ENCODE results near the gene BCAS2.
"Not testable (repeated sequence)": the region's sequence is repeated elsewhere in the genome, so short reads cannot be mapped to it uniquely, and the experiment has no call there.

BCAS2 gene

DNA sequence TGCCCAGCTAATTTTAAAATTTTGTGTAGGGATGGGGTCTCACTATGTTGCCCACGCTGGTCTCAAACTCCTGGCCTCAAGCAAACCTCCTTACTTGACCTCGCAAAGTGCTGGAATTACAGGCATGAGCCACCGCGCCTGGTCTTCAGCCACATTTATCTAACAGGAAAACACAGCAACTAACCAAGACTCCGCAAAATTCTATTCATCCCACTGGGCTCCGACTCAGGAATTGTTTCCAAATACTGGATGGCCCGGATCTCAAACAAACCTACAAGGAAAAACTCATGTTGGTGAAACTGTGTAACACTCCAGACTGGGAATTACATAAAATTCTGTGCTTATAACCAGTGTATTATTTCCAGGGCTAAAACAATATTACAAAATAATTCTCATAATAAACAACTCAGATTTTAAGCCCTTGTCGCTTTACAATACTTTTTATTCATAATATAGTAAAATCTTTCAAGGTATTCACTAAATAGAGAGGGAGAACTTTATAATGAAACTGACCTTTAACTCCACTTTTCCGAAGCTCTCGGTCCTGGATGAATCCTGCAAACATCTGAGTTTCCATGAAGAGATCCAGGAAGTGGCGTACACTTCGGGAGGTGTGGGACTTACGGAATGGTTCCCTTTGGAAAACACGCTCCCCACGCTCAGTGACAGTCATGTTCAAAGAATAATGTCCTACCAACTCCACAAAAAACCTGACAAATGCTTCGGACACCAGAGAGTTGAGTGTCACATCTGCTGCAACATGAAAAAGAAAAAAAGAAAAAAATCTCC lies 6.0 kb upstream of the BCAS2 start:
- H3K4me3 ChIP-seq (ENCODE audit: low read length): no peak overlapping the region
- no peak for TF ChIP-seq ZNF274 (IDR thresholded peaks at IDR 0.05; ENCODE audit: low read depth, low read length)

DNA sequence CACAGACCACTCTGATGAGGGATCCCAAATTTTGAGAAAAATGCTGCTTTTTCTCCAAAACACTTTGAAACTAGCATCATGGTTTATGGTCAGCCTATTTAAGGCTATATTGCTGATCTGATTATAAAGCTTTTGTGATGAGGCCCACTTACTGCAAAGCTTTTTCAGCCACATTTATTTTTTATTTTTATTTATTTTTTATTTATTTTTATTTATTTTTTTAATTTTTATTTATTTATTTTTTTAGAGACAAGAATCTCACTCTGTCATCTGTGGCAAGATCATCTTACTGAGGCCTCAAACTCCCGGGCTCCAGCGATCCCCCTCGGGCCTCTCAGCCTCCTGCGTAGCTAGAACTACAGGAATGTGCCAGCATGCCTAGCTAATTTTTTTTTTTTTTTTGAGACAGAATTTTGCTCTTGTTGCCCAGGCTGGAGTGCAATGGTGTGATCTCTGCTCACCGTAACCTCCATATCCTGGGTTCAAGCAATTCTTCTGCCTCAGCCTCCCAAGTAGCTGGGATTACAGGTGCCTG lies 5.2 kb upstream of the BCAS2 start:
- no peak overlapping the region for H3K4me3 ChIP-seq (ENCODE audit: low read length)
- TF ChIP-seq ZNF274 (IDR thresholded peaks at IDR 0.05; ENCODE audit: low read depth, low read length): no peak

DNA sequence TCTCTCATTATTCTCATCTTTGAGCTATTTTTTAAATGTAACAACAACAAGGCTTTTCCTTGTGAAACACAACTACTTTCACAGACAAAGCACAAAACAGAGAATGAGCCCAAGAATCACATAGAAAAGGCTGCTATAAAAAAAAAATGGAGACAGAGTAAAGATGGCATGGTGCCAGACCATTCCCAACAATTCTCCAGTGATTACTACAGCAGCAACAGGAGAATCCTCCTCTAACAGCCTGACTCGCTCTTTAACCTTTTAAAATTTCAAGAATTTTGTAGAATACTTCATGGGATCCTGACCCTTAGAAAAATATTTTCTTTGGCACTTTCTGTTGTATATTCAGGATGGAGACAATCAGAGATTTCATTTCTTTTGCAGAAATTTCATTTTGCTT lies 3.8 kb upstream of the BCAS2 start:
- no peak overlapping the region for H3K4me3 ChIP-seq (ENCODE audit: low read length)
- no peak for TF ChIP-seq ZNF274 (IDR thresholded peaks at IDR 0.05; ENCODE audit: low read depth, low read length)

DNA sequence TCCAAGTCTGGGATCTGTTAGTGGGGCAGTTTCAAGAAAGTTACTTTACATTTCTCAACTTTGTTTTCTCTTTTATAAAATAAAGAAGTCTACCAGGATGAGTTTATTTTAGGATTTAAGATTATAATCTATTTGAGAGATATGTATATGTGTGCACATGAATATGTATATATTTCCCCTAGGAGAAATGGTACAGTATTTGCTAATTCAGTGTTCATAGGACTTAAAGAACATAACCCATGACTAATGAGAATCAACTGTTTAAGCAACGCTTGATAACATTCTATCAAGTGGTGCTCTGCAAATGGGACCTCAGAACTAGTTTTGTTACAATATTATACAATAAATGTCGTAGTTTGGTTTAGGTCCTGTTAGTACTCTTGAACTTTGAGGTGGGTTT lies 7.0 kb downstream of the BCAS2 start:
- no peak overlapping the region for H3K4me3 ChIP-seq (ENCODE audit: low read length)
- TF ChIP-seq ZNF274 (IDR thresholded peaks at IDR 0.05; ENCODE audit: low read depth, low read length): no peak

DNA sequence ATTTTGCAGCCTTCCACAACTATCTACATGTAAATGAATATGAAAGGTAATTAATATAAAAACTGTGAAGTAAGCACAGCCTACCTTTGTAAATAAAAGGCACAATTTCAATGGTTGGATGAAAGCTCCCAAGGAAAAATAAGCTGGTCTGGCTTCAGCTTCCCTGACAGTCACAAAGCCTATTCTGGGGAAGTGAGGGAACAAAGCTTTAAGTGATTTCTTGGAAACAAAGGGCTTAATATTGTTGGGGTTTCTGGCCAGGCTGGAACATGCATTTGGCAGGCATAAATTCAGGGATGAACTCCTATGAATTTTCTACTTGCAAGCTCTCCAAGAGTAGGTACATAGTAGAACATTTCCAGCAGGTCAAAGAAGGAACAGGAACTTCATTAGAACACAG lies 17.3 kb downstream of the BCAS2 start:
- no peak overlapping the region for H3K4me3 ChIP-seq (ENCODE audit: low read length)
- TF ChIP-seq ZNF274 (IDR thresholded peaks at IDR 0.05; ENCODE audit: low read depth, low read length): no peak

DNA sequence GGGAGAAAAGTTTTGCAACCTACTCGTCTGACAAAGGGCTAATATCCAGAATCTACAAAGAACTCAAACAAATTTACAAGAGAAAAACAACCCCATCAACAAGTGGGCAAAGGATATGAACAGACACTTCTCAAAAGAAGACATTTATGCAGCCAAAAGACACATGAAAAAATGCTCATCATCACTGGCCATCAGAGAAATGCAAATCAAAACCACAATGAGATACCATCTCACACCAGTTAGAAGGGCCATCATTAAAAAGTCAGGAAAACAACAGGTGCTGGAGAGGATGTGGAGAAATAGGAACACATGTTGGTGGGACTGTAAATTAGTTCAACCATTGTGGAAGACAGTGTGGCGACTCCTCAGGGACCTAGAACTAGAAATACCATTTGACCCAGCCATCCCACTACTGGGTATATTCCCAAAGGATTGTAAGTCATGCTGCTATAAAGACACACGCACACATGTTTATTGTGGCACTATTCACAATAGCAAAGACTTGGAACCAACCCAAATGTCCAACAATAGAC lies 18.4 kb downstream of the BCAS2 start:
- not testable (repeated sequence) for H3K4me3 ChIP-seq (ENCODE audit: low read length)

DNA sequence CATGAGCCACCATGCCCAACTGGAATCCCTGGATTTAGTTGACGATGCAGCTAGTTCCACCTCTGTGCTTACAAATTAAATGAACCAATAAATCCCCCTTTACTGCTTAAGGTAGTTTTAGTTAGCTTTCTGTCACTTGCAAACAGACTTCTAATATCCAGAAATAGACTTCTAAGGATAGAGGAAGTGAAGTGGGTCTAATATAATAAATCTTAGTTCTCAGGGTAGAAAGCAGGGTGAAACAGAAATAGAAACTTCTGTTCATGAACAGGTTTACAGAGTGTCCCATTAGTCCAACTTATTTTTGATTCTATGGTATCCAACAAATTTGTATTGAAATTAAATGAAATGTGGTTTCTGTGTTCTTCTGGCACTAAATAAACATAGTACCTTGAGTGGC lies 20.1 kb downstream of the BCAS2 start:
- no peak for TF ChIP-seq ZNF274 (IDR thresholded peaks at IDR 0.05; ENCODE audit: low read depth, low read length)
- H3K4me3 ChIP-seq (ENCODE audit: low read length): no peak overlapping the region

DNA sequence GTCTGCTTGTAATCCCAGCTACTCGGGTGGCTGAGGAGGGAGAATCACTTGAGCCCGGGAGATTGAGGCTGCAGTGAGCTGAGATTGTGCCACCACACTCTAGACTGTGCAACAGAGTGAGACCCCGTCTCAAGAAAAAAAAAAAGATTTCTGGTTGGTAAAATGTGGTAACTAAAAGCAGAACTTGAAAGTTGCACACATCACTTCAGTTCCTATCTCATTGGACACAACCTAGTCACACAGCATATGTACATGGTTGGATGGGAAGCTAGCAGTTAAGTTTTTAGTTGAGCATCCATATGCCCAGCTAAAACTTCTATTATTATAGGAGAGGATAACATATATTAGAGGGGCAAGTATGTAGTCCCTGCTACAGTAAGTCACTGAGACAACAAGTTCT lies 22.1 kb downstream of the BCAS2 start:
- no peak overlapping the region for H3K4me3 ChIP-seq (ENCODE audit: low read length)
- no peak for TF ChIP-seq ZNF274 (IDR thresholded peaks at IDR 0.05; ENCODE audit: low read depth, low read length)

DNA sequence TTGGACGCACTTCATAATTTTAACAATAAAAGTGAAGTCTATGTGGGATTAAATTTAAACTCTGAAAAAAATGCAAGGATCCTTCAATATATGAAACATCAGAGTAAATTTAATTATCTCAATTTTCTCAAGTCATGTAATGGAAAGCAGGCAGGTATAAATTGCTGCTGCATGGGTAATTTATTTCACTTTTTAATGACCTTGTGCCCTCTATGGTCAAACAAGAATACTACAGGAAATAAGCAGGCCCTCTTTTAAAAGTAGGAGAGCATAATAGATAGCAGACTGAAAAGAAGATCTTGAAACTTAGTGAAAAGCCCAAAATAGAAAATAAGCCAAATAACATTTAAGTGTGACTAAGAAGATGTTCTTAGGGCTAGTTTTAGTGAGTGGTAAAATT lies 22.9 kb downstream of the BCAS2 start:
- H3K4me3 ChIP-seq (ENCODE audit: low read length): no peak overlapping the region
- no peak for TF ChIP-seq ZNF274 (IDR thresholded peaks at IDR 0.05; ENCODE audit: low read depth, low read length)

DNA sequence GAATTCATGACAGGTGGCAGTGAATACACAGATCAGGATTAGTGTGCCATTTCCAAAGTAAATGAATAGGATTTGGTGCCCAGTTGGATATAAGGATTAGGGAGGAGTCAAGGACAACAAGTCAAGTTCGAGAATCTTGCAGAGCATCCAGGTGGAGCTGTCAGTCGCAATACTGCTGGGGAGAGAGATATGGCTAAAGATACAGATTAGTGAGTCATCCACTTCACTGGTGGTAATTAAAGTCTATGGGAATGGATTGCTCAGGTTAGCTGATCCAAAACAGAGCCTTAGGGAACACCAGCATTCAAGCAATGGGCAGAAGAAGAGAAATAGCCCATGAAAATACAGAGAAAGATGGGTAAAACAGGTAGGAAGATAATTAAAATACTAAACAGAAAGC lies 26.8 kb downstream of the BCAS2 start:
- H3K4me3 ChIP-seq (ENCODE audit: low read length): no peak overlapping the region
- no peak for TF ChIP-seq ZNF274 (IDR thresholded peaks at IDR 0.05; ENCODE audit: low read depth, low read length)

DNA sequence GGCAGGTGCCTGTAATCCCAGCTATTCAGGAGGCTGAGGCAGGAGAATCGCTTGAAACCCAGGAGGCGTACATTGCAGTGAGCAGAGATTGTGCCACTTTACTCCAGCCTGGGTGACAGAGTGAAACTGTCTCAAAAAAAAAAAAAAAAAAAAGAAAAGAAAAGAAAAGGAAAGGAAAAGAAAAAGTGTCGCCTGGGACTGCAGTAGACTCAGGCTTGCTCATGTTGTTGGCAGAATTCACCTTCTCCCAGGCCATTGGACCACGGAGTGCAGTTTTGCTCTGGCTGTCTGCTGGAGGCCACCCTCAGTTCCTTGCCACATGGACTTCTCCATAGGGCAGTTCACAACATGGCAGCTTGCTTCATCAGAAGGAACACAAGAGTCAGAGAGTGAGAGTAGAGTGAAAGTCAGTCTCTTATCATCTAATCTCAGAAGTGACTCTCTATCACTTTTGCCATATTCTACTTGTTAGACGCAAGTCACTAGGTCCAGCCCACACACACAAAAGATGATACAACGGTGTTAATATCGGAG lies 29.2 kb downstream of the BCAS2 start:
- H3K4me3 ChIP-seq (ENCODE audit: low read length): no peak overlapping the region
- TF ChIP-seq ZNF274 (IDR thresholded peaks at IDR 0.05; ENCODE audit: low read depth, low read length): no peak

DNA sequence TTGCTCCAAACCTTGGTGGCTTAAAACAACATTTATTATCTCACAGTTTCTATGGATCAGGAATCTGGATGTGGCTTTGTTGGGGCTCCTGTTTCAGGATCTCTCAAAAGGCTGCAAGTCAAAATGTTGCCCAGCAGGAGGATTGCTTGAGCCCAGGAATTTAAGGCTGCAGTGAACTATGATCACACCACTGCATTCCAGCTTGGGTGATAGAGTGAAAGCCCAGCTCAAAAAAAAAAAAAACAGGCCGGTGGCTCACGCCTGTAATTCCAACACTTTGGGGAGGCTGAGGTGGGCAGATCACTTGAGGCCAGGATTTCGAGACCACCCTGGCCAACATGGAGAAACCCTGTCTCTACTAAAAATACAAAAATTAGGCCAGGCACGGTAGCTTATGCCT lies 30.0 kb downstream of the BCAS2 start:
- H3K4me3 ChIP-seq (ENCODE audit: low read length): no peak overlapping the region
- TF ChIP-seq ZNF274 (IDR thresholded peaks at IDR 0.05; ENCODE audit: low read depth, low read length): no peak

DNA sequence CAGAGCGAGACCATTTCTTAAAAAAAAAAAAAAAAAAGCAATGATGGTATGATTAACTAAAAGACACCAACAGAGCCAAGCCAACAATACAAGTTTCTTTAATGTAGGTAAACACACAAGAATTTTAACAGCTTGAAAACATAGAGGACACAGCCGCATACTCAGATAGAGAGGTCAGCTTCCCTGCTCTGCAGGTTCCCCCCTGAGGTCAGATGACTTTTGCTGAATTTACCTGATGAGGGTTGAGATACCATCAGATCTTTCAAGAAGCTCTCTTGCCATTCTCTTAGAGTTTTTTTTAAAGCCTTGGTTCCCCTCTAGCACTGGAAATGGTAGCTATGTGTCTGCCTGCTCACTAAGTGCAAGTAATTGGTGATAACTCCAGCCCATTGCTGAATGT lies 31.1 kb downstream of the BCAS2 start:
- H3K4me3 ChIP-seq (ENCODE audit: low read length): no peak overlapping the region
- no peak for TF ChIP-seq ZNF274 (IDR thresholded peaks at IDR 0.05; ENCODE audit: low read depth, low read length)

DNA sequence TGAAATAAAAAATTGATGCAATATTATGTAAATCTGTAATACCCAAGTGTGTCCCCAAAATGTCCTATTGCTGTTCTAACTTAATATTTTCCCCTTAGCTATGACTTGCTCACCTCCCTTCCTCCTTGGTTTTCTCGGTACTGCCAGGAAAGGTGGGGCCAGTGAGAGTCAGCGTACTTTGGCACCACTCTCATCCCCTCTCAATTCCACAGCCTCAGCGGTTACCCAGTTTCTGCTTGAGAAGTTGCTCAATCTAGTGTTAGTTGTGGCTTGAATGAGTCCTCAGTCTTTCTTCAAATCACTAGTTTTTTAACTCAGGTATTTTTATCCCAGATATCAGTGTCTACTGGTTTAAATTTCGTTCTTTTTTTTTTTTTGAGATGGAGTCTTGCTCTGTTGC lies 32.3 kb downstream of the BCAS2 start:
- no peak for TF ChIP-seq ZNF274 (IDR thresholded peaks at IDR 0.05; ENCODE audit: low read depth, low read length)
- no peak overlapping the region for H3K4me3 ChIP-seq (ENCODE audit: low read length)

DNA sequence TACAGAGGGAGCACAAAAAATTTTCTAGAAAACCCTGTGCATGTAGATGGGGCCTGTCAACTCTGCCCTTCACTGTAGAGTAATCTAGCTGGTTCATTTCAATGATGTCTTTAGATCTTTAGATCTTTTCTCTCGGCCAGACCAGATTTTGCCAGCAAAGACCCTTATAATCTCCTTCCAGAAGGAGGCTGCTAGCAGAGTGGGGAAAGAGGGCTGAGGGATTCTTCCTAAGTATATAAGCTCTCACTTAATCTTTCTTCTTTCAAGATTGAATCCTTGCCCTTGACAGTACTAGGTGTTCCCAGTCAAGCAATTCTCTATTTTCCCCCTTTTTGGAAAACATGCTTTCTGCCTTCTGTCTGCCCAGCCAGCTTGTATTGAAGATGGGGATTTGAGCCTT lies 34.3 kb downstream of the BCAS2 start:
- H3K4me3 ChIP-seq (ENCODE audit: low read length): no peak overlapping the region
- no peak for TF ChIP-seq ZNF274 (IDR thresholded peaks at IDR 0.05; ENCODE audit: low read depth, low read length)
